PC-3 (cell line): Measurements from ENCODE around the gene GMPPB. TPM values are rescaled to one million over a fixed set of nuclear protein-coding genes. Genes with fewer than 3 reads are reported as not detected.

Experiments used
- ATAC-seq: fragments of 200-7000 bp; cut with Tn5 transposase; 2 replicates; pipeline ENCODE4 v1.9.1; 2020; ENCODE audit warnings: mild to moderate bottlenecking, moderate library complexity
- BruUV-seq: library from RNA; stranded (reverse); fragments of 400-500 nt; replicated peaks from 2 replicates; lab custom pipeline; 2021; lab: Mats Ljungman, UMichigan
- CTCF ChIA-PET: fragments of 300-600 bp; sonication (Branson Sonifier 250); formaldehyde crosslinking; loops from one replicate; lab custom pipeline; 2022; ENCODE audit warnings: antibody characterized with exemption; lab: Charles Lee
- POLR2A ChIA-PET: fragments of 300-600 bp; sonication (Branson Sonifier 250); formaldehyde crosslinking; loops from one replicate; lab custom pipeline; 2022; ENCODE audit warnings: antibody characterized with exemption; ENCODE audit not compliant: unreplicated experiment; lab: Charles Lee
- DNase-seq: peaks from one replicate; pipeline ENCODE4 v3.0.0-alpha.2; 2015
- H2AFZ ChIP-seq: fragments of 300-600 bp; sonication (generic); 2 replicates; pipeline ENCODE4 v1.6.0; 2016; ENCODE audit warnings: antibody characterized with exemption, low read length
- H3F3A ChIP-seq: fragments of 300-600 bp; sonication (generic); one replicate; pipeline ENCODE4 v1.6.0; 2017; ENCODE audit warnings: antibody characterized with exemption, low read length, control low read depth, mild to moderate bottlenecking; ENCODE audit not compliant: unreplicated experiment
- H3K27ac ChIP-seq: fragments of 300-600 bp; sonication (generic); 2 replicates; pipeline ENCODE4 v1.5.1; 2016; ENCODE audit warnings: mild to moderate bottlenecking, low read length
- H3K27me3 ChIP-seq: fragments of 300-600 bp; sonication (generic); 2 replicates; pipeline ENCODE4 v1.6.1; 2016; ENCODE audit warnings: low read length, mixed read lengths
- H3K36me3 ChIP-seq: fragments of 300-600 bp; sonication (generic); 2 replicates; pipeline ENCODE4 v1.6.1; 2016; ENCODE audit warnings: low read depth, mixed run types, low read length, mixed read lengths
- H3K4me1 ChIP-seq: fragments of 300-600 bp; sonication (generic); 2 replicates; pipeline ENCODE4 v1.5.1; 2016; ENCODE audit warnings: low read length; ENCODE audit not compliant: insufficient read depth
- H3K4me2 ChIP-seq: fragments of 300-600 bp; sonication (generic); 2 replicates; pipeline ENCODE4 v1.6.0; 2016; ENCODE audit warnings: low read length
- H3K4me3 ChIP-seq: fragments of 300-600 bp; sonication (generic); 2 replicates; pipeline ENCODE4 v1.5.1; 2016; ENCODE audit warnings: mild to moderate bottlenecking, low read length, mixed read lengths
- H3K79me2 ChIP-seq: fragments of 300-600 bp; sonication (generic); 2 replicates; pipeline ENCODE4 v1.6.1; 2017; ENCODE audit warnings: low read length, mixed read lengths
- H3K9ac ChIP-seq: fragments of 300-600 bp; sonication (generic); 2 replicates; pipeline ENCODE4 v1.6.0; 2016; ENCODE audit warnings: mild to moderate bottlenecking, low read length
- H3K9me2 ChIP-seq: fragments of 300-600 bp; sonication (generic); replicated peaks from 2 replicates; pipeline ENCODE4 v1.6.1; 2016; ENCODE audit warnings: mixed run types, low read length, mixed read lengths
- H3K9me3 ChIP-seq: fragments of 300-600 bp; sonication (generic); 2 replicates; pipeline ENCODE4 v1.6.1; 2016; ENCODE audit warnings: low read length, mixed read lengths
- H4K20me1 ChIP-seq: fragments of 300-600 bp; sonication (generic); 2 replicates; pipeline ENCODE4 v1.6.1; 2016; ENCODE audit warnings: low read length, mixed read lengths
- CTCF ChIP-seq: fragments of 300-600 bp; sonication (generic); conservative IDR thresholded peaks from 2 replicates; pipeline ENCODE4 v1.5.1; 2017; ENCODE audit warnings: antibody characterized with exemption, low read depth, mild to moderate bottlenecking, low read length
- EZH2 ChIP-seq: fragments of 300-600 bp; sonication (generic); IDR thresholded peaks from one replicate; pipeline ENCODE4 v1.6.1; 2017; ENCODE audit warnings: antibody characterized with exemption, mild to moderate bottlenecking, low read length; ENCODE audit not compliant: unreplicated experiment
- EZH2phosphoT487 ChIP-seq: fragments of 300-600 bp; sonication (generic); IDR thresholded peaks from 2 replicates; pipeline ENCODE4 v1.6.1; 2018; ENCODE audit warnings: mild to moderate bottlenecking, antibody characterized with exemption, low read length, borderline replicate concordance
- intact Hi-C: fragments of 100-400 bp; cut with micrococcal nuclease; formaldehyde crosslinking; loops from 2 replicates; pipeline ENCODE4 v1.9.0; 2023
- total RNA-seq: library from RNA; depleted of rRNA; stranded (reverse); fragments of >200 nt; gene quantifications from 2 replicates; pipeline ENCODE4 v1.2.3, GENCODE V29; 2014

Gene GMPPB
- total RNA-seq, 1 experiment from 2014 or later = 69.5 TPM

GRCh38 chr3:49681543-49681942, 42.2 kb downstream of the GMPPB start:
- CTCF ChIA-PET = no interaction called here
- no peak overlapping the region for H3K4me2 ChIP-seq
- intact Hi-C loops = no loop called here
- H3K4me3 ChIP-seq = no peak overlapping the region
- no peaks in the 10 kb centered on the region for H3K9me2 ChIP-seq
- no peaks in the 10 kb centered on the region; the same call in 1 of the 2 replicates for H3K79me2 ChIP-seq
- POLR2A ChIA-PET = no interaction called here
- H3K4me1 ChIP-seq = no peaks in the 10 kb centered on the region
- no peaks in the 10 kb centered on the region for H3K9me3 ChIP-seq
- TF ChIP-seq EZH2 = no peak
- TF ChIP-seq CTCF = no peak
- TF ChIP-seq EZH2phosphoT487 = no peak
- ATAC-seq (no peak), DNase-seq (no peak)
- no peaks in the 10 kb centered on the region for H3K27me3 ChIP-seq
- BruUV-seq = no TSS peak
- no peaks in the 10 kb centered on the region for H4K20me1 ChIP-seq
- H3F3A ChIP-seq = no peaks in the 10 kb centered on the region
- H3K9ac ChIP-seq = no peak overlapping the region
- peaks cover 52% of the 10 kb centered on the region; the same call in 1 of the 2 replicates for H3K36me3 ChIP-seq
- H2AFZ ChIP-seq = no peak overlapping the region
- H3K27ac ChIP-seq = no peak overlapping the region

- Histone ChIP-seq H3K27me3 (no peaks in the 10 kb centered on the region), H3K4me3 (no peak overlapping the region), H4K20me1 (no peaks in the 10 kb centered on the region), H3K36me3 (peaks cover 56% of the 10 kb centered on the region; the same call in 1 of the 2 replicates), H3F3A (no peaks in the 10 kb centered on the region), H3K4me1 (no peaks in the 10 kb centered on the region), H3K9ac (no peak overlapping the region), H3K4me2 (no peak overlapping the region), H3K9me3 (no peaks in the 10 kb centered on the region), H3K9me2 (no peaks in the 10 kb centered on the region), H3K79me2 (no peaks in the 10 kb centered on the region; the same call in 1 of the 2 replicates), H3K27ac (no peak overlapping the region), H2AFZ (no peak overlapping the region)
- TF ChIP-seq EZH2phosphoT487 = no peak
- TF ChIP-seq EZH2 = no peak
- no peak for TF ChIP-seq CTCF
- ATAC-seq (no peak), DNase-seq (no peak)
- POLR2A ChIA-PET = no interaction called here
- no TSS peak for BruUV-seq
- intact Hi-C loops = no loop called here
- CTCF ChIA-PET = no interaction called here
Measured at GRCh38 chr3:49681232-49681522, 42.6 kb downstream of the GMPPB start.

GRCh38 chr3:49680493-49681231, 43.1 kb downstream of the GMPPB start:
- H3F3A ChIP-seq = no peaks in the 10 kb centered on the region
- no peak overlapping the region for H3K9ac ChIP-seq
- no peak overlapping the region for H3K4me3 ChIP-seq
- no peaks in the 10 kb centered on the region for H3K4me1 ChIP-seq
- no peak for TF ChIP-seq CTCF
- TF ChIP-seq EZH2 = no peak
- no peak for TF ChIP-seq EZH2phosphoT487
- no peaks in the 10 kb centered on the region for H3K9me2 ChIP-seq
- no peak overlapping the region for H3K27ac ChIP-seq
- CTCF ChIA-PET = no interaction called here
- no peak overlapping the region for H2AFZ ChIP-seq
- ATAC-seq = no peak; the same call in 1 of the 2 replicates
- DNase-seq = no peak
- H4K20me1 ChIP-seq = no peaks in the 10 kb centered on the region
- H3K27me3 ChIP-seq = no peaks in the 10 kb centered on the region
- BruUV-seq = no TSS peak
- intact Hi-C loops = no loop called here
- H3K9me3 ChIP-seq = no peaks in the 10 kb centered on the region
- peaks cover 57% of the 10 kb centered on the region; the same call in 1 of the 2 replicates for H3K36me3 ChIP-seq
- POLR2A ChIA-PET = no interaction called here
- H3K4me2 ChIP-seq = no peak overlapping the region
- peaks cover 4% of the 10 kb centered on the region for H3K79me2 ChIP-seq
